ENCODE results near the gene UGT1A6. TPM values are rescaled to one million over a fixed set of nuclear protein-coding genes. Genes with fewer than 3 reads are reported as not detected.

The UGT1A6 gene
- total RNA-seq, 1 donor from 2014 or later, result 0.13 TPM

- Histone ChIP-seq H3K4me3 (ENCODE audit: low read depth, low read length) (no peak overlapping the region), H3K36me3 (ENCODE audit: control insufficient read depth, insufficient read depth, low read length) (no peaks in the 10 kb centered on the region), H3K27me3 (ENCODE audit: control insufficient read depth, insufficient read depth, low read length) (no peaks in the 10 kb centered on the region)
- TF ChIP-seq CTCF (IDR thresholded peaks at IDR 0.05; ENCODE audit: insufficient read depth, low read length, poor library complexity, severe bottlenecking), result no peak
- DNase-seq (ENCODE audit: low read depth), result no peak
Observed at GRCh38 chr2:233818639-233819621, 126.2 kb downstream of the UGT1A6 start.

- Histone ChIP-seq H3K27me3 (ENCODE audit: control insufficient read depth, insufficient read depth, low read length) (no peaks in the 10 kb centered on the region), H3K4me3 (ENCODE audit: low read depth, low read length) (no peak overlapping the region), H3K36me3 (ENCODE audit: control insufficient read depth, insufficient read depth, low read length) (no peaks in the 10 kb centered on the region)
- TF ChIP-seq CTCF (IDR thresholded peaks at IDR 0.05; ENCODE audit: insufficient read depth, low read length, poor library complexity, severe bottlenecking), result no peak
- DNase-seq (ENCODE audit: low read depth), result no peak
Observed at GRCh38 chr2:233819884-233820773, 127.4 kb downstream of the UGT1A6 start.

- H3K4me3 ChIP-seq (ENCODE audit: low read depth, low read length), result no peak overlapping the region
- no peak for DNase-seq (ENCODE audit: low read depth)
- no peak for TF ChIP-seq CTCF (IDR thresholded peaks at IDR 0.05; ENCODE audit: insufficient read depth, low read length, poor library complexity, severe bottlenecking)
- no peaks in the 10 kb centered on the region for H3K27me3 ChIP-seq (ENCODE audit: control insufficient read depth, insufficient read depth, low read length)
- H3K36me3 ChIP-seq (ENCODE audit: control insufficient read depth, insufficient read depth, low read length), result no peaks in the 10 kb centered on the region
Observed at GRCh38 chr2:233820774-233821105, 128.1 kb downstream of the UGT1A6 start.

- no peak for TF ChIP-seq CTCF (IDR thresholded peaks at IDR 0.05; ENCODE audit: insufficient read depth, low read length, poor library complexity, severe bottlenecking)
- H3K4me3 ChIP-seq (ENCODE audit: low read depth, low read length), result no peak overlapping the region
- no peaks in the 10 kb centered on the region for H3K36me3 ChIP-seq (ENCODE audit: control insufficient read depth, insufficient read depth, low read length)
- no peak for DNase-seq (ENCODE audit: low read depth)
- no peaks in the 10 kb centered on the region for H3K27me3 ChIP-seq (ENCODE audit: control insufficient read depth, insufficient read depth, low read length)
Observed at GRCh38 chr2:233821196-233821595, 128.5 kb downstream of the UGT1A6 start.

- no peak for TF ChIP-seq CTCF (IDR thresholded peaks at IDR 0.05; ENCODE audit: insufficient read depth, low read length, poor library complexity, severe bottlenecking)
- Histone ChIP-seq H3K27me3 (ENCODE audit: control insufficient read depth, insufficient read depth, low read length) (no peaks in the 10 kb centered on the region), H3K36me3 (ENCODE audit: control insufficient read depth, insufficient read depth, low read length) (no peaks in the 10 kb centered on the region), H3K4me3 (ENCODE audit: low read depth, low read length) (no peak overlapping the region)
- DNase-seq (ENCODE audit: low read depth), result no peak
Observed at GRCh38 chr2:233821709-233822100, 129.0 kb downstream of the UGT1A6 start.
